HepG2 (cell line): ENCODE data around the gene UTP25. TPM values are rescaled to one million over a fixed set of nuclear protein-coding genes. Genes with fewer than 3 reads are reported as not detected.

Experiments
- ATAC-seq: fragments of 200-7000 bp; cut with Tn5 transposase; 3 replicates; pipeline ENCODE4 v1.9.1; 2020; ENCODE audit warnings: mild to moderate bottlenecking, moderate library complexity
- BruUV-seq: library from RNA; stranded (reverse); fragments of 400-500 nt; replicated peaks from 2 replicates; lab custom pipeline; 2021; lab: Mats Ljungman, UMichigan
- CTCF ChIA-PET: fragments of 300-600 bp; formaldehyde crosslinking; extraction: SDS; loops from one replicate; lab custom pipeline; 2021; ENCODE audit warnings: low total read pairs, inconsistent platforms, low intra/inter-chr PET ratio; lab: Yijun Ruan, JAX
- POLR2A ChIA-PET: fragments of 350-600 bp; sonication (Branson Sonifier 250); formaldehyde crosslinking; loops from one replicate; lab custom pipeline; 2020; ENCODE audit warnings: antibody characterized with exemption, inconsistent platforms; lab: Yijun Ruan, JAX
- DNase-seq: peaks from one replicate; pipeline ENCODE4 v3.0.0-alpha.2; 2015; ENCODE audit warnings: low spot score
- FAIRE-seq: peaks from 3 replicates; lab custom pipeline; 2011; peaks lifted over from hg19 to GRCh38; lab: Jason Lieb, UNC
- H2AFZ ChIP-seq: one replicate; pipeline ENCODE4 v1.6.1; 2011; ENCODE audit warnings: low read length, inconsistent platforms
- H3K27ac ChIP-seq: fragments of 300-600 bp; 3 replicates; pipeline ENCODE4 v1.8.0; 2011; ENCODE audit warnings: mixed run types, mild to moderate bottlenecking, mixed read lengths, low read length, inconsistent platforms; ENCODE audit not compliant: insufficient read depth; ENCODE audit errors: extremely low read length
- H3K27me3 ChIP-seq, 2 experiments: fragments of 200-600 bp in 1 of 2; 2 replicates in 1 of 2; 3 replicates in 1 of 2; pipeline versions ENCODE4 v1.6.0 to v1.8.0; 2011; ENCODE audit warnings: low read length in 2 of 2, mild to moderate bottlenecking in 2 of 2, moderate library complexity in 2 of 2, inconsistent platforms in 1 of 2; ENCODE audit not compliant: insufficient read depth in 2 of 2, control insufficient read depth in 1 of 2
- H3K36me3 ChIP-seq, 2 experiments: fragments of 200-600 bp in 1 of 2; replicated peaks in 1 of 2; 2 replicates in 1 of 2; 3 replicates in 1 of 2; pipeline versions ENCODE4 v1.5.1 to v1.8.0; 2011; ENCODE audit warnings: low read length in 2 of 2, inconsistent platforms in 1 of 2; ENCODE audit not compliant: insufficient read depth in 2 of 2, control insufficient read depth in 1 of 2
- H3K4me1 ChIP-seq: 2 replicates; pipeline ENCODE4 v1.5.1; 2012; ENCODE audit warnings: low read length, inconsistent platforms; ENCODE audit not compliant: insufficient read depth
- H3K4me2 ChIP-seq: 2 replicates; pipeline ENCODE4 v1.6.0; 2011; ENCODE audit warnings: low read depth, low read length, inconsistent platforms
- H3K4me3 ChIP-seq, 3 experiments: fragments of 200-600 bp in 1 of 3; sonication (generic), shearing (Covaris generic) in 1 of 3; replicated peaks in 1 of 3; 2 replicates each; pipeline ENCODE4 v1.5.1; 2011 to 2016; ENCODE audit warnings: low read length in 3 of 3, inconsistent platforms in 2 of 3, low read depth in 2 of 3, mild to moderate bottlenecking in 2 of 3, control low read depth in 1 of 3, mixed read lengths in 1 of 3; ENCODE audit not compliant: insufficient read depth in 1 of 3
- H3K79me2 ChIP-seq: one replicate; pipeline ENCODE4 v1.6.1; 2011; ENCODE audit warnings: low read length, inconsistent platforms; ENCODE audit not compliant: insufficient read depth
- H3K9ac ChIP-seq: 2 replicates; pipeline ENCODE4 v1.6.0; 2011; ENCODE audit warnings: mild to moderate bottlenecking, low read depth, low read length, inconsistent platforms; ENCODE audit not compliant: insufficient read depth
- H3K9me3 ChIP-seq: 2 replicates; pipeline ENCODE4 v1.5.1; 2012; ENCODE audit warnings: mild to moderate bottlenecking, low read length
- H4K20me1 ChIP-seq: 2 replicates; pipeline ENCODE4 v1.6.0; 2011; ENCODE audit warnings: inconsistent platforms, mild to moderate bottlenecking, low read length, moderate library complexity; ENCODE audit not compliant: insufficient read depth
- AGO2 ChIP-seq: fragments of 200-400 bp; formaldehyde crosslinking; optimal IDR thresholded peaks from 2 replicates; pipeline ENCODE3; 2017; ENCODE audit warnings: mild to moderate bottlenecking, low read depth, low read length, moderate library complexity
- KLF16 ChIP-seq, 2 experiments: sonication (generic) in 1 of 2; formaldehyde crosslinking in 1 of 2; IDR thresholded peaks; 2 replicates each; pipeline versions ENCODE4 v1.6.1 to v1.8.0; 2016 to 2023; ENCODE audit warnings: missing genetic modification reagents in 2 of 2, missing compliant biosample characterization in 1 of 2
- RFX5 ChIP-seq: IDR thresholded peaks from 2 replicates; pipeline ENCODE4 v1.6.1; 2011; ENCODE audit warnings: low read depth, low read length, improper control_type of control experiment
- SMAD1 ChIP-seq: sonication (generic); formaldehyde crosslinking; IDR thresholded peaks from 2 replicates; pipeline ENCODE4 v1.4.0; 2020; ENCODE audit warnings: missing genetic modification reagents, low read depth, mild to moderate bottlenecking, borderline replicate concordance
- SMAD3 ChIP-seq: sonication (generic); formaldehyde crosslinking; IDR thresholded peaks from 2 replicates; pipeline ENCODE4 v1.4.0; 2020; ENCODE audit warnings: missing genetic modification reagents
- THAP9 ChIP-seq: sonication (generic); formaldehyde crosslinking; IDR thresholded peaks from 2 replicates; pipeline ENCODE4; 2020; ENCODE audit warnings: missing genetic modification reagents, mild to moderate bottlenecking, borderline replicate concordance
- YY1 ChIP-seq: IDR thresholded peaks from 2 replicates; pipeline ENCODE4 v1.6.1; 2011; ENCODE audit warnings: low read length, low read depth, moderate library complexity, mild to moderate bottlenecking; ENCODE audit not compliant: insufficient read depth, insufficient replicate concordance
- ZBTB26 ChIP-seq: IDR thresholded peaks from 2 replicates; pipeline ENCODE4 v1.6.1; 2016; ENCODE audit warnings: missing compliant biosample characterization, missing genetic modification reagents, borderline replicate concordance
- ZKSCAN8 ChIP-seq: IDR thresholded peaks from 2 replicates; pipeline ENCODE4 v1.6.1; 2016; ENCODE audit warnings: borderline replicate concordance, missing genetic modification reagents, missing compliant biosample characterization
- ZNF513 ChIP-seq: sonication (generic); formaldehyde crosslinking; conservative IDR thresholded peaks from 2 replicates; pipeline ENCODE4 v1.5.0; 2020; ENCODE audit warnings: missing genetic modification reagents
- ZNF691 ChIP-seq: sonication (generic); formaldehyde crosslinking; IDR thresholded peaks from 2 replicates; pipeline ENCODE4 v1.4.0; 2020; ENCODE audit warnings: missing genetic modification reagents, low read depth, mild to moderate bottlenecking, borderline replicate concordance
- ZNF703 ChIP-seq: sonication (generic); formaldehyde crosslinking; IDR thresholded peaks from 2 replicates; pipeline ENCODE4 v1.5.1; 2020; ENCODE audit warnings: missing genetic modification reagents, mild to moderate bottlenecking, moderate library complexity, borderline replicate concordance
- ZSCAN5A ChIP-seq: sonication (generic); formaldehyde crosslinking; IDR thresholded peaks from 2 replicates; pipeline ENCODE4 v1.8.0; 2022; ENCODE audit warnings: mild to moderate bottlenecking, missing genetic modification reagents, borderline replicate concordance
- WGBS: methylation state at CpG from one replicate; pipeline ENCODE4 v1.1.6; 2017; ENCODE audit warnings: low lambda C conversion rate; 5-methylcytosine and 5-hydroxymethylcytosine counted together
- in situ Hi-C: cut with HindIII; loops from 2 replicates; pipeline ENCODE4 v1.10.0; 2017; ENCODE audit warnings: low pct_unique_long_range_greater_than_20kb; ENCODE audit not compliant: extremely low pct_ligation_motif_present
- intact Hi-C: fragments of 100-400 bp; cut with micrococcal nuclease; formaldehyde crosslinking; loops from one replicate; pipeline ENCODE4 v1.10.0; 2022; ENCODE audit not compliant: unreplicated experiment
- polyA plus RNA-seq, 8 experiments: library from polyadenylated mRNA; depleted of rRNA in 3 of 8; stranded (reverse) in 7 of 8; unstranded in 1 of 8; fragments of >200 nt; fragmentation: Illumina TruSeq in 4 of 8; extraction: Trizol in 4 of 8; gene quantifications; 2 replicates each; pipeline versions ENCODE4 v1.2.1 to v1.2.3, GENCODE V29; 2011 to 2016; ENCODE audit warnings: low read depth in 4 of 8, missing spikeins in 1 of 8, mixed read lengths in 1 of 8; ENCODE audit not compliant: insufficient read depth in 1 of 8
- total RNA-seq, 5 experiments: library from RNA; depleted of rRNA; stranded (reverse); fragments of >200 nt; fragmentation: Illumina TruSeq; extraction: Trizol; gene quantifications; 2 replicates each; pipeline ENCODE4 v1.2.3, GENCODE V29; 2016; ENCODE audit warnings: low read depth in 1 of 5

UTP25 gene
- total and polyA plus RNA-seq, 2 of the 13 experiments (the other 11 are each of a cell fraction or from before 2014, with no cell fraction given): 4.8 to 5.7 TPM

- intact Hi-C loops (no loop called here), in situ Hi-C loops (no loop called here)
- Histone ChIP-seq H3K4me3 (no peak overlapping the region), H3K27ac (no peak overlapping the region), H3K9ac (no peak overlapping the region), H3K9me3 (no peaks in the 10 kb centered on the region), H4K20me1 (no peaks in the 10 kb centered on the region), H3K79me2 (no peaks in the 10 kb centered on the region), H3K27me3 (peaks cover 0 to 10% of the 10 kb centered on the region in 2 experiments; a peak in 1 of 5 replicates), H3K36me3 (no peaks in the 10 kb centered on the region), H3K4me2 (no peak overlapping the region), H2AFZ (no peak overlapping the region), H3K4me1 (no peaks in the 10 kb centered on the region)
- DNase-seq (no peak), FAIRE-seq (no peak), ATAC-seq (no peak)
- ChIA-PET POLR2A (no interaction called here), CTCF (no interaction called here)
- no peak for TF ChIP-seq YY1
- TF ChIP-seq ZNF703 (CRISPR knock-in tag): no peak
- no peak for TF ChIP-seq SMAD1 (CRISPR knock-in tag)
- no peak for TF ChIP-seq ZBTB26 (CRISPR knock-in tag)
- no peak for TF ChIP-seq ZNF513 (CRISPR knock-in tag)
- TF ChIP-seq AGO2: no peak
- no peak for TF ChIP-seq THAP9 (CRISPR knock-in tag)
- no peak for TF ChIP-seq SMAD3 (CRISPR knock-in tag)
- no peak for TF ChIP-seq ZKSCAN8 (CRISPR knock-in tag)
- no peak for TF ChIP-seq KLF16 (CRISPR knock-in tag; IDR thresholded peaks at IDR 0.05)
- no peak for TF ChIP-seq RFX5
- no peak for TF ChIP-seq ZSCAN5A
- no peak for TF ChIP-seq ZNF691 (CRISPR knock-in tag)
- 10% methylated on average over 4 of the region's 4 CpGs for WGBS
- BruUV-seq: no TSS peak
These were observed 56.5 kb downstream of the UTP25 start for GRCh38 chr1:209884249-209884648.
